Measurements from ENCODE around the gene BCKDK. TPM values are rescaled to one million over a fixed set of nuclear protein-coding genes. Genes with fewer than 3 reads are reported as not detected.

The BCKDK gene
- polyA plus RNA-seq (ENCODE audit: insufficient read length in 4 of 4), result 10 to 100 TPM; 30.1 to 46.3 (median 35.9) TPM

GRCh38 chr16:31108035-31108793 lies at the start of gene BCKDK:
Gene BCKDK (plus strand): TSS chr16:31108386. CDS start chr16:31109224, 838 bp downstream.
- no peak for DNase-seq (ENCODE audit: low read depth in 4 of 4, low spot score in 3 of 4)

GRCh38 chr16:31061126-31061812 lies 46.9 kb upstream of the BCKDK start:
- no peak for DNase-seq (ENCODE audit: low read depth in 4 of 4, low spot score in 3 of 4)

- DNase-seq (ENCODE audit: low read depth in 4 of 4, low spot score in 3 of 4), result no peak
Observed at GRCh38 chr16:31061813-31062440, 46.3 kb upstream of the BCKDK start.

GRCh38 chr16:31063495-31063842 lies 44.7 kb upstream of the BCKDK start:
- no peak for DNase-seq (ENCODE audit: low read depth in 4 of 4, low spot score in 3 of 4)

GRCh38 chr16:31063843-31064611 lies 44.2 kb upstream of the BCKDK start:
- no peak for DNase-seq (ENCODE audit: low read depth in 4 of 4, low spot score in 3 of 4)

GRCh38 chr16:31064882-31065461 lies 43.2 kb upstream of the BCKDK start:
- DNase-seq (ENCODE audit: low read depth in 4 of 4, low spot score in 3 of 4), result no peak

- no peak for DNase-seq (ENCODE audit: low read depth in 4 of 4, low spot score in 3 of 4)
Observed at GRCh38 chr16:31067342-31067741, 40.8 kb upstream of the BCKDK start.

GRCh38 chr16:31071861-31072260 lies 36.3 kb upstream of the BCKDK start:
- DNase-seq (ENCODE audit: low read depth in 4 of 4, low spot score in 3 of 4), result no peak

- no peak for DNase-seq (ENCODE audit: low read depth in 4 of 4, low spot score in 3 of 4)
Observed at GRCh38 chr16:31072540-31073141, 35.5 kb upstream of the BCKDK start.

GRCh38 chr16:31073142-31073969 lies 34.8 kb upstream of the BCKDK start:
- DNase-seq (ENCODE audit: low read depth in 4 of 4, low spot score in 3 of 4), result peak; percentile 81 to 87 (median 84)

- peak; percentile 95 to 97 (median 96) for DNase-seq (ENCODE audit: low read depth in 4 of 4, low spot score in 3 of 4)
Observed at GRCh38 chr16:31073970-31074813, 34.0 kb upstream of the BCKDK start, which contains the start of the genes ZNF646 and ZNF668. Gene ZNF646 (plus strand): TSS chr16:31074422. CDS start chr16:31076325, 1,903 bp downstream. Gene ZNF668 (minus strand): TSS chr16:31074240. CDS start chr16:31064459, 9,781 bp downstream.

- DNase-seq (ENCODE audit: low read depth in 4 of 4, low spot score in 3 of 4), result no peak
Observed at GRCh38 chr16:31074814-31075183, 33.4 kb upstream of the BCKDK start.

- no peak for DNase-seq (ENCODE audit: low read depth in 4 of 4, low spot score in 3 of 4)
Observed at GRCh38 chr16:31076319-31076718, 31.9 kb upstream of the BCKDK start.

- DNase-seq (ENCODE audit: low read depth in 4 of 4, low spot score in 3 of 4), result no peak
Observed at GRCh38 chr16:31077024-31077423, 31.2 kb upstream of the BCKDK start.

GRCh38 chr16:31077592-31078396 lies 30.4 kb upstream of the BCKDK start:
- no peak for DNase-seq (ENCODE audit: low read depth in 4 of 4, low spot score in 3 of 4)

- no peak for DNase-seq (ENCODE audit: low read depth in 4 of 4, low spot score in 3 of 4)
Observed at GRCh38 chr16:31078597-31079341, 29.4 kb upstream of the BCKDK start.

Data from left renal pelvis (tissue), 4 donors.